ENCODE results near the gene PGM2L1.
"Not testable (repeated sequence)": the region's sequence is repeated elsewhere in the genome, so short reads cannot be mapped to it uniquely, and the experiment has no call there.

The PGM2L1 gene

DNA sequence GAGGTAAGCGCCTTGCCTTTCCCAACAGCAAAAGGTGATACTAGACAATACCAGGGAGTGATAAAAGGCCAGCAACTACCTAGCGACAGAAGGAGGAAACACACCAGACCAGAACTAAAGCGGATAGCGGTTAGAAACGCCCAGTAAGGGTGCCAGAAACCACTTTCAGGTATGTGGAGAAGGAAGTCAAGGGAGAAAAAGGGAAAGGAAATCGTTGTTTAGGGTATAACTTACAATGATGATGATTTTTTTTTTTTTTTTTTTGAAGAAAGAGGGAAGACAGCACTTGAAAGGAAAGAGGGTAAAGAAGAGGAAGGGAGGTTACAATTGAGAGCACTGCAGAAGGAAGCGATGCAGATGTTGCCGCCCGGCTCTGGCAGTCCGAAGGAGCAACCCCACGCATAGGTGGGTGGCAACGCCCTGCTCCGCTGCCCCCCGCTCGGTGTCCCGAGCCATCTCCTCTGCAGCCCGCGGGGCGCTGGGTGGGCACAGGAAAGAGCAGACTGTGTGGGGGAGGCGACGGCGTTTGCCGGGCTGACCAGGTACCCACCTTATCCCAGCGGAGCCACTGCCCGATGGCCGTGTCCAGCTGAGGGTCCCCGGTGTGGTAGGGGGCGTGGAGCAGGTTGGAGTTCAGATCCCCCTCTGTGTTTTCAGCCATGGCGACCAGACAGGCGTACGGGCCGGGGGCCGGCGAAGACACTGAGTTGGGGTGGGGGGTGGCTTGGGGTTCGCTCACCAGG lies 561 bp downstream of the PGM2L1 start:
- peak; percentile 67 to 72 for DNase-seq

DNA sequence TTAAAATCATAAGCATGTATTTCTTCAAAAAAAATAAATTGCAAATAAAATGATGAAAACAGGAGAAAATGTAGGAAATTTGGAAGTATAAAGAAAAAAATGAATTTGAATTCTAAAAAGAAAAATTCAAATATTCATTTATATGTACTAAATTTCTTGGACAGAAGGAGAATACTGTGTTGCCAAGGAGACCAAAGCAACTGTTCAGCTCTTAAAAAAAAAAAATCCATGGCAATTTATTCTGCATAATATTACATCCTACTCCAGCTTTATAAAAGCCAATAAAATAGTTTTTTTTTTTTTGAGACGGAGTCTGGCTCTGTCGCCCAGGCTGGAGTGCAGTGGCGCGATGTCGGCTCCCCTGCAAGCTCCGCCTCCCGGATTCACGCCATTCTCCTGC lies 6.0 kb downstream of the PGM2L1 start:
- no peak for DNase-seq

DNA sequence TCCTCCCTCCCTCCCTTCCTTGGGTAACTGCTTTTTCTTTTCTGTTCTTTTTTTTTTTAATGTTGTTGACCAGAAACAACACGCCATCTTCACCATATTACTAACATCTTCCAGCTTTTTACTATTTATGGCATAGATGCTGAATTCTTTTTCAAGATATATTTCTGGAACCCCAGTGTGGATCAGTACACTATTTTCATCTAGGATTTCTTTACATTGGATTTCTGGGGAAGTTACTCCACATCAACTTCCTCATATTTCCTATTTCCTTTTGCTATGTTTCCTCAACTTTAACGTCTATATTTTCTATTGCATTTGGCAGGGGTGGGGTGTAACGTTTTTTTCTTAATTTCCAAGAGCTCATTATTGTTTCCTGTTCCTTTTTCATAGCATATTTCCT lies 7.0 kb downstream of the PGM2L1 start:
- no peak for DNase-seq

- DNase-seq, result no peak
These were observed 7.5 kb downstream of the PGM2L1 start for GRCh38 chr11:74390697-74391096.

GRCh38 chr11:74388678-74389327 lies 9.4 kb downstream of the PGM2L1 start:
- peak; percentile 49 to 71 for DNase-seq

DNA sequence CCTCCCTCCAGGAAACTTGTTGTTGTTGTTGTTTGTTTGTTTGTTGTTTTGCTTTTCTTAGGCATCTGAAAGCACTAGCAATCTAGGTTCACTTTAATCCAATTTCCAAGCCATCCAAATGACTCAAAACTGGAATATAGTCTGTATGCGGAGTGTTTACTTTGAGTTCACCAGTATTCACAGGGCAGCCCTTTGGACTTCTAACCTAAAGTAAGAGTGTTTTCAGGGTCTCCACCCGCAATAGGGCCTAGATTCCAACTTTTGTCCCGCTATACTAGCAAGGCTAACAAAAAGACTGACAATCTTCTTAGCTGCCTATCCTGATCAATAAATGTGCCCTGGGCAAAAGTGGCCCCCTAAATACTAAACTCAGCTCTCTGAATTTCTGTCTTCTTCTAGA lies 13.6 kb downstream of the PGM2L1 start:
- DNase-seq, result no peak

DNA sequence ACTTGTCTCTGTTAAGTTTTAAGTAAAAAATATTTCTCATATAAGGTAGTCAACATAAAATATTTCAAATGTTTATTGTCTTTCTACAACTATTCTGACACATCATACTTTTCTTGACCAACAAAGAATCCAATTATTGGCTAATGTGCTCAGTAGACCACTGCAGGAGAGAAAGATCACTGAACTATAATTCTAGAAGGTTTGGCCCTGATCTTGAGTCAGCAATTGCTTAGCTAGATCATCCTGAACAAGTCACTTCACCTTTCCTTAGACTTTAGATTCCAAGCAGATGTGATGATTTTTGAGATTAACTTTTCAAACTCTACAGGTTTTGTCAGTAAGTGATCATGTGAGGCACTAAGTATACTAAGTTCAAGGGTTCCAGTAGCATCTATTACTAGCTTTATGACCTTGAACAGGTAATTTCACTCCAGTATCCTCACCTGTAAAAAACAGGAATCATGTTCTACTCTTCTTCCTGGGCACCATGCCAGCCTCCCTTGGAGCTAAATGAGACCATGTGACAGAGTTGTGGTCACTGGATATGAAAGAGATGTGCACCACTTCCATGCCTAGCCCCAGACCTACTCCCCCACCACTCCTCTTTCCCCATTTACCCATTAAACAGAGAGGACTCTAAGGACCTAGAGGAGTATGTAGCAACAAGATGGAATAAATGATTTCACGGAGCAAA lies 17.3 kb downstream of the PGM2L1 start:
- DNase-seq, result peak; percentile 68 to 79

- DNase-seq, result no peak
These were observed 20.5 kb downstream of the PGM2L1 start for GRCh38 chr11:74377689-74378088.

GRCh38 chr11:74373382-74373781 lies 24.9 kb downstream of the PGM2L1 start:
- no peak for DNase-seq

DNA sequence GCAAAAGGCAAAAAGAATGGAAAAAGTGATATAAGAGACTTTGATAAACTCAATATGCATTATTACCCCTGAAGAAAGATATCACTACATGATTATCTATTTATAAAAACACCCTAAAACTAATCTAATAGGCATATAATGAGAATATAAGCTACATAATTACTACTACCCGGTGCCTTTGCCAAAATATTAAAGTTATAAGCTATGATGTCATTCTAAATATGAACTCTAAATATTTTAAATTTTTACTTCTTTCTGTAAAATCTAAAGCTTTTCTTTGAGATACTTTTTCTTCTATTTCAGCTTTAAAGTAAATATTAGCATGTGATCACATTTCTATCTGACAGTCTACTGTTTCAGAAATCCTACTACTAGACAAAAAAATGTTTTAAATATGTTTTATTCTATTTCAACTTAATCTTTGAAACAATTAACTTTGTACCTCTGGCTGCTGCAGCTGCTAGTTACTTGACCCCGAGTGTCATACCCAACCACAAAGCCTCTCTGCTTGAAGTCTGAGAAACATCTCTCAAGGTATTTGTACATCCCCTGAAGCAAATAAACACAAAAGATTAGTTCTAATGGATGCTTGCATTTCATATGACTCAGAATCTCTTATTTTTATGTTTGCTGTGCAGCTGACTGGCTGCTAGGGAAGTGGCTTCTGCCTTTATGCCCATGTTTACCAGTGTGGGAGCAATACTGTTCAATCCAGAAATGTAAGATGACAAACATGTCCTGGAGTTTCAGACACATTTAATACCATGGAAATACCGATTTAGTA lies 26.8 kb downstream of the PGM2L1 start:
- DNase-seq, result peak in 1 of 2 experiments; percentile 4

DNA sequence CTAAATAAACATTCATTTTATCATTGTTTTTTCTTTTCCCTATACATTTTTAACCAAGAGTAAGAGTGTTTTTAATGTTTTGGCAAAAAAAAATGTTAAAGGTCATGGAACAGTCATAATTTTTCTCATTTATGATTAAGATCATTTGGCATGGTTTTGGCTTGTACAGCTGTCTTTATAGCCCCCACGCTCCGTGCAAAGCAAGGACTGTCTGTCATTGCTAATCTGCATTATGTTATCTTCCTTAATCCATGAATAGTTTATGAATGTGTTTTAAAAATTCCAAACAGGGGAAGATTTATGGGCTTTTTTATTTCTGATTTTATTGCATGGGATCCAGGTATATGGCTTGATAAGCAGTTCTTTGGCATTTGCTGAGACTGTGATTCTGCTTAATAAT lies 28.1 kb downstream of the PGM2L1 start:
- DNase-seq, result no peak

GRCh38 chr11:74367881-74368280 lies 30.4 kb downstream of the PGM2L1 start:
- no peak for DNase-seq

GRCh38 chr11:74366576-74366975 lies 31.7 kb downstream of the PGM2L1 start:
- no peak for DNase-seq

GRCh38 chr11:74365805-74366204 lies 32.4 kb downstream of the PGM2L1 start:
- not testable (repeated sequence) for DNase-seq

GRCh38 chr11:74357449-74357848 lies 40.8 kb downstream of the PGM2L1 start:
- no peak for DNase-seq

- DNase-seq, result no peak
These were observed 42.6 kb downstream of the PGM2L1 start for GRCh38 chr11:74355626-74356025.

GRCh38 chr11:74354036-74354435 lies 44.2 kb downstream of the PGM2L1 start:
- DNase-seq, result no peak

DNA sequence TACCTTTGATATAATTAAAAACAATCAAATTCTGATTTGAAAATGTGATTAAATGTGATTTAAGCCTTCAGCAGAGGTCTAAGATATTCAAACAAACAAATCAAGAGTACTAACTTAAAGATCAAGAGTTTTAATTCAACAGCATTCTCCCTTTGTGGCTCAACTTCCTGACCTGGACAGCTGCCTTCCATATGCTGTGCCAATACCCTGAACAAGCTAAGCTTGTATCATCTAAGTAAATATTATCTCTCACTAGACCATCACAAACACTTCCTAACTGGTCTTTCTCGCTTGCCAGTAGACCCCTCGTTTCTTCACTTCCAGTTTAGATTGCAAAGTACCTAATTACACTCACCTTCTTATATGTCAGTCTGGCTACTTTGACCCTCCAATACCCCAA lies 50.9 kb downstream of the PGM2L1 start:
- DNase-seq, result peak in 1 of 2 experiments; percentile 65

GRCh38 chr11:74345420-74345819 lies 52.8 kb downstream of the PGM2L1 start:
- no peak for DNase-seq

- no peak for DNase-seq
These were observed 56.3 kb downstream of the PGM2L1 start for GRCh38 chr11:74341921-74342320.

- DNase-seq, result no peak
These were observed 58.6 kb downstream of the PGM2L1 start for GRCh38 chr11:74339619-74340018.

DNA sequence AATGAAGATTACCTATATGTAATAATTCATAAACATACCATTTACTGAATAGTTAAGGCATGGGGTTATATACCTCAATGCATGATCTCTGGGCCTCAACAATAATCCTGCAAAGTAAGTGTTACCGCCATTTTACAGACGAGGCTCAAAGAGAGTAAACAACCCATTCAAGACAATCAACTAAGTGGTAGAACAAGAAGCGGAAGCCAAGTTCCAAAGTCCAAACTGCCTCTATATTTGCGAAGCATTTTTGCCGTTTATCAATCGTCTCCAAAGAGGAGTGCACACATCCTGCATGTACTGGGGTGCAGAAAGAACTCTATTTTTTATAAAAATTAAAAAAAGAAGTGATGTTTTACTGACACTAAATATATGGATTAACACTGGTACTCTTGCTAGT lies 59.3 kb downstream of the PGM2L1 start:
- DNase-seq, result no peak

GRCh38 chr11:74333193-74333592 lies 65.0 kb downstream of the PGM2L1 start:
- DNase-seq, result no peak
